Ectodermal cell (in vitro differentiated cells): ENCODE data around the gene MYO1A.
"Not testable (repeated sequence)": the region's sequence is repeated elsewhere in the genome, so short reads cannot be mapped to it uniquely, and the experiment has no call there.

Experiments used
- H3K27ac ChIP-seq: 2 replicates; pipeline ENCODE4 v1.7.0; 2013; ENCODE audit warnings: mild to moderate bottlenecking, low read depth, low read length; ENCODE audit not compliant: insufficient read depth, poor library complexity, severe bottlenecking
- H3K27me3 ChIP-seq: 2 replicates; pipeline ENCODE4 v1.7.0; 2013; ENCODE audit warnings: mild to moderate bottlenecking, low read length; ENCODE audit not compliant: insufficient read depth, control insufficient read depth, poor library complexity, severe bottlenecking
- H3K36me3 ChIP-seq: one replicate; pipeline ENCODE4 v1.7.0; 2013; ENCODE audit warnings: low read length; ENCODE audit not compliant: control insufficient read depth, insufficient read depth
- H3K4me1 ChIP-seq: one replicate; pipeline ENCODE4 v1.7.0; 2013; ENCODE audit warnings: low read length; ENCODE audit not compliant: control insufficient read depth, insufficient read depth
- H3K4me3 ChIP-seq: 2 replicates; pipeline ENCODE4 v1.7.0; 2013; ENCODE audit warnings: low read depth, low read length, control low read depth; ENCODE audit not compliant: insufficient read depth
- H3K9me3 ChIP-seq: 2 replicates; pipeline ENCODE4 v1.7.0; 2013; ENCODE audit warnings: mild to moderate bottlenecking, low read length, moderate library complexity; ENCODE audit not compliant: control insufficient read depth
- WGBS, 2 experiments: methylation state at CpG; one replicate each; pipeline ENCODE4 v1.1.7; 2013; ENCODE audit warnings: missing lambda C conversion rate in 2 of 2; 5-methylcytosine and 5-hydroxymethylcytosine counted together

The MYO1A gene

DNA sequence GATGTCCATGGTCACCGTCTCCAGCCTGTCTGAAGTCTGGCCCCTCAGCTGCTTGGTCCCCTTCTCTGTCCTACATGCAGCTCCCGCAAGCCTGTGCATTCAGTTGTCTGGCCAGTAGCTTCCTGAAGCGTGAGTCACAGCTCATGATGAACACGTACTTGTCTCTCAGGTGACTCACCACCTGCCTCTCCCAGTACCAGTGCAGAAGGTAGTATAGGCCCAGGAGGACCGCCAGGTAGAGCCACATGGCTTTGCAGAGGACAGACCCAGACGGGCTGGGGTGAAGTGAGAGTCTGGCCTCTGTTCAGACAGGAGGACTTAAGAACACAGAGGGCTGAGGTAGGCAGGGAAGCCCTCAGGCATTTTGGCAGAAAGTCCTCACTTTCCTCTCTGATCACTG, 64.2 kb downstream of the MYO1A start:
- H3K27ac ChIP-seq, H3K9me3 ChIP-seq, H3K36me3 ChIP-seq, H3K4me1 ChIP-seq, H3K27me3 ChIP-seq, H3K4me3 ChIP-seq: not testable (repeated sequence)
- 74 to 85% methylated on average over 4 to 5 of the region's 6 CpGs for WGBS, 2 experiments

DNA sequence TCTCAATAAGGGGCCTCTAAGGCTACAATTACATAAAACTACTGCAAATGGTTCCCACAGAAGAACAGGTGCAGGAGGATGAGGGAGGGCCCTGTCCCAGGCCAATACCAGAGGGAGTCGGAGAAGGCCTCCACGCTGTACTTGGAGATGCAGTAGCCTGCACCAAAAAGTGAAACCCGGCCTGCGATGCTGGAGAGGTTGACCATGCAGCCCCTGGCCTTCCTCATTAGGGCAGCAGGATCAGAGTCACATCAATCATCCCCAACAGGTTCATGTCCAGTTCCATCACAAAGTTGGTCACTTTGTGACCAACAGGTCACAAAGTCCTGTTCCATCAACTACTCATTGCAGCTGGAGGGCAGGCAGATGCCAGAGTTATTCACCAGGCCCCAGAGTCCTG, 66.5 kb downstream of the MYO1A start:
- Histone ChIP-seq H3K27me3 (no peaks in the 10 kb centered on the region), H3K9me3 (no peaks in the 10 kb centered on the region), H3K27ac (no peak overlapping the region), H3K4me3 (no peak overlapping the region), H3K4me1 (no peaks in the 10 kb centered on the region), H3K36me3 (no peaks in the 10 kb centered on the region)
- WGBS, 2 experiments: 95 to 96% methylated on average over 4 of the region's 4 CpGs

DNA sequence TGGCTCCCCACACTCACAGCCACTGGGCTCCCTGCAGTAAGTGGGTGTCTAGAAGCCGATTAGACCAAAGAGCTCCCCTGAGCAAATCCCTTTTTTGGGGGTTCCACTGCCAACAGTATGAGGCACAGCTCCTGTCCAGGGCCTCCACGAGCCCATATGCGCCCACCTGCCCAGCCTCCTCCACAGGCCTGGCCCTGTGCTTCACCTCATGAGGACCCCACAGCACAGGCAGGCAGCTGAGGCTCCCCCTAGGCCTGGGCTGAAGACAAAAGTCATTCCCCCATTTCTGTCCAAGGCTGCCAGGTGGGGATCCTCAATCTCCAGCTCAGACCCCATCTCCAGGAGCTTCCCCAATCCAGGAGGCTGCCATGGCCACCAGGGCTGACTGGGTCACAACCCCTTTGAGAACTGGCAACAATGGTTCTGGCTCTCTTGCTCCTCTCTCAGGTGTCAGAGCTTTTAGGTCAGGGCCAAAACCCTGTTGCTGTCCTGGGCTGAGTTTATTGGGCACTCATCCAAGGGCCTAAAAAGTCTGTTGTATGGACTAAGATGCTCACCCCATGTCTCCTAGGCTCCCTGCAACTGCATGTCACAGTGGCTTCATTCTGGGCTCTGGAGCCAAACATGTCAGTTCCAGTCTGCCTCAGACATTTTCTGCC, 67.2 kb downstream of the MYO1A start:
- not testable (repeated sequence) for H3K4me1 ChIP-seq, H3K27me3 ChIP-seq, H3K9me3 ChIP-seq, H3K4me3 ChIP-seq, H3K27ac ChIP-seq, H3K36me3 ChIP-seq
- 89 to 91% methylated on average over 3 of the region's 3 CpGs for WGBS, 2 experiments

DNA sequence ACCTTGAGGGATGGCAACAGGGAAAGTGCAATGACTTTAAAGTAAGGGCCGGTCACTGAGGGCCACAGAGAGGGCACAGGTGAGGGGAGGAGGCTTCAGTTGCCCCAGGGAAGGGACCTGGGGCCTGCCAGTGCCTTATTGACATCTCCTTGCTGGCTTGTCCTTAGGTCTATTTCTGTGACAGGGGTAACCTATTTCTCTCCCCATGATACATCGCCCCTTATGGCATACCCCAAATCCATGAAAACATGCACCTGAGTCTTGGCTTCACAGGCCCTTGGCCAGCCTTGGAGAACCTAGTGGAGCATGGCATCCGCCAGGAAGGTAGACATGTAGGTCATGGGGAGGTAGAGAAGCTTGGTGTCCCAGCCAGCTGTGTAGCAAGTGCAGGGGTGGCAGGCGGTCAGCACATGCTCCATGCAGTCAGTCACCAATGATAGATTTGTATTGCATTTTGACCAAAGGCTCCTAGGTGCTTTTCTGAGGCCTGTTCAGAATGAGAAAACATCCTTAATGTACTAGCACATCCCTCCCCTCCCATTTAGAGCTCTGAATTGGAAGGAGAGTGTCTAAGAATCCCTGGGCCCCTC, 68.9 kb downstream of the MYO1A start:
- WGBS, 2 experiments: 95 to 96% methylated on average over 4 of the region's 4 CpGs
- Histone ChIP-seq H3K4me1 (no peaks in the 10 kb centered on the region), H3K36me3 (no peaks in the 10 kb centered on the region), H3K27me3 (no peaks in the 10 kb centered on the region), H3K9me3 (no peaks in the 10 kb centered on the region), H3K27ac (no peak overlapping the region), H3K4me3 (no peak overlapping the region)

DNA sequence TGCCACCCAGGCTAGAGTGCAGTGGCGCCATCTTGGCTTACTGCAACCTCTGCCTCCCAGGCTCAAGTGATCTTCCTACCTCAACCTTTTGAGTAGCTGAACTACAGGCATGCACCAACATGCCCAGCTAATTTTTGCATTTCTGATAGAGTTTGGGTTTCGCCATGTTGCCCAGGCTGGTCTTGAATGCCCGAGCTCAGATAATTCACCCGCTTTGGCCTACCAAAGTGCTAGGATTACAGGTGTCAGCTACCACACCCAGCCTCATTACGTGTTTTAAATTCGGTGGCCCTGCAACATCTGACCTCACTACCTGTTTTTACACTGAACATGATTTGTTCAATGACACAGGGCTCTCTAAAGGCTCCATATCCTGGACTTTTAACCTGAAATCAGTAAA, 69.7 kb downstream of the MYO1A start:
- WGBS, 2 experiments: 93 to 95% methylated on average over 6 of the region's 6 CpGs
- H3K4me1 ChIP-seq: no peaks in the 10 kb centered on the region
- H3K27me3 ChIP-seq: no peaks in the 10 kb centered on the region
- H3K36me3 ChIP-seq: no peaks in the 10 kb centered on the region
- no peak overlapping the region for H3K27ac ChIP-seq
- no peaks in the 10 kb centered on the region for H3K9me3 ChIP-seq
- H3K4me3 ChIP-seq: no peak overlapping the region

DNA sequence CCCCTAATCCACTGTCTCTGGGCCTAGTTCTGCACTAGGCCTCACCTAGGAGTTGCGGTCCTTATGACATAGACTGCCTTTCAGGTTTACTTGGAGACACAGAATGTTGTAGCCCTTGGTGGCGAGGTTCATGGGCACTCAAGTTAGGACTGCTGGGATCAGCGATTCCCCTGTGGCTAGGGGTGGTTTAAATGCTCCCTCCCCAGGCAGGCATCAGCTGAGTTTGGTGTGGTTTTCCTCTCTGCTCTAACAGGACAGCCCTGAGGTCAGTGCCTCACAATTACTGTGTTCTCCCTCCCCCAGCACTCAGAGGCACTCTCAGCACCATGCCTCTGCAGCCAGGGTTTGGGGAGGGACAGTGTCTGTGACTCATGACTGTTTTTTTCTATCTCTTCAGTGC, 70.3 kb downstream of the MYO1A start:
- H3K36me3 ChIP-seq: no peaks in the 10 kb centered on the region
- no peak overlapping the region for H3K27ac ChIP-seq
- H3K27me3 ChIP-seq: no peaks in the 10 kb centered on the region
- H3K4me1 ChIP-seq: no peaks in the 10 kb centered on the region
- no peaks in the 10 kb centered on the region for H3K9me3 ChIP-seq
- WGBS, 2 experiments: 95 to 96% methylated on average over 3 of the region's 3 CpGs
- H3K4me3 ChIP-seq: no peak overlapping the region
